Activated CD8-positive, alpha-beta memory T cell treated with anti-CD3 and anti-CD28 coated beads, Interleukin-2, amount 50 U/mL, for 1 hour (primary cell): ENCODE data around the gene CCDC201.

Experiments
- DNase-seq: peaks from one replicate; pipeline ENCODE4 v3.0.0-alpha.2; 2020; ENCODE audit errors: extremely low read depth

CCDC201 gene

DNA sequence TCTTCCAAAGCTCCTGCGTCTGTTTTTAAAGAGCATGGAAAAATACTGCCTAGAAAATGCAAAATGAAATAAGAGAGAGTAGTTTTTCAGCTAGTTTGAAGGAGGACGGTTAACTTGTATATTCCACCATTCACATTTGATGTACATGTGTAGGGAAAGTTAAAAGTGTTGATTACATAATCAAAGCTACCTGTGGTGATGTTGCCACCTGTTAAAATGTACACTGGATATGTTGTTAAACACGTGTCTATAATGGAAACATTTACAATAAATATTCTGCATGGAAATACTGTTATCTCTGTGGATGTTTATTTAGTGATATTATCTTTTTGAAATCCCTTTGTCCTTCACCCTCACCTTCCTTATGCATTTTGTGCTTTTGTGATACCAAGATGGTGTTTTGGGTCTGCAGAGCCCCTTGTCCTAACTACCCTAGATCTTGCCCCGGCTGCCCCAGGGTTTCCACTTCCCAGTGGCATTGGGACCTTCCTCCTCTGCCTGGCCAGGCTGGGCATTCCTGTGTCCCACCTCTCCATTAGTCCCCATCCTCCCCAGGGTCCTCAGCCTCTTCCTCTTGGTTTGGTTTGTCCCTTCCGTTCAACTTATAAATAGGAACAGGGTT, 20.6 kb upstream of the CCDC201 start:
- no peak for DNase-seq

DNA sequence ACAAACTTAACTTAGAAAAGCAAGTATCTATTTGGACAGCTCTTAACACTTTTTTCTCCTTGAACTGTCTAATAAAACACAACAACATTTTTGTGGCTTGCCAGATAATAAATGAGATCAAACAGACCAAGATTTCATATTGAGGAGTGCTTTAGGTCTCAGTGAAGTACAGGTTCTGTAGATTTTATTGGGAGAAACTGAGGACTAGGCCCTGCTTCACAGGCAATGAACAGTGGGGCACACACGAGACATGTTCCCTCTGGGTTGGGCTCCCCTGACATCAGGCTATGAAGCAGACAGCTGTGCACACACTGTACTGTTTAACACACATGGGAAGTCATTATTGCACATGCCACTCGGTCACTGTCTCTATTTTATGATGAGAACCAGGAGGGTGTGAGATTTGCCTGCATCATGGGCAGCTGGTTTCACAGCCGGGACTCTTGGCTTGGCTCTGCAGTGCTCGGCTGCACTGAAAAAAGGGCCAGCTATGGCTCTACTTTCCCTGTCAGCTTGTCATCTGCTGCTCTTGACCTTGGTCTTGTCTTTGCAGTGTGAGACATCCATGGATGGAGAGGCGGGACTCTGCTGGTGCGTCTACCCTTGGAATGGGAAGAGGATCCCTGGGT, 19.6 kb upstream of the CCDC201 start:
- no peak for DNase-seq

- no peak for DNase-seq
These were observed 18.9 kb upstream of the CCDC201 start for GRCh38 chr7:45891462-45892402.

DNA sequence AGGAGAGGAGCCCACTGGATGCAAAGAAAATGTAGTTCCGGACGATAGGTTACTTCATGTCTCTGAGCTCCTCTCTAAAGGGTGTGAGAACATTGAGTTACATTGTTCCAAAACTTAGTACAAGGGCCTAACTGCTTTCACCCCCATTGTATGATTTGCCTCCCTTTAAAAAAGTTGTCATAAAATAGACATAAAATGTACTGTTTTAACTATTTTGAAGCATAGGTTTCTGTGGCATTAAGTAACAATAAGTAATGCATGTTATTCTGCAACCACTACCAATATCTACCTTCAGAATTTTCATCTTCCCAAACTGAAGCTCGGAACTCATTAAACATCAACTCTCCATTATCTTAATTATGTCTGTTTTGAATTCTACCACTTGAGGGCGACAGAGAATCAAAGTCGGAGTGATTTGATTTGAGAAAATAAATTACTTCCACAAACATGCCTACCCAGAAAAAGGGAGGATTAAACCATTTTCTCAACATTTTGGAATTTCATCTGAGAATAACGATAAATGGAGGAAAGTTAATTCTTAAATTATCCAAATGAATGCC, 18.1 kb upstream of the CCDC201 start:
- DNase-seq = no peak

- DNase-seq = no peak
These were observed 17.4 kb upstream of the CCDC201 start for GRCh38 chr7:45890125-45890901.

DNA sequence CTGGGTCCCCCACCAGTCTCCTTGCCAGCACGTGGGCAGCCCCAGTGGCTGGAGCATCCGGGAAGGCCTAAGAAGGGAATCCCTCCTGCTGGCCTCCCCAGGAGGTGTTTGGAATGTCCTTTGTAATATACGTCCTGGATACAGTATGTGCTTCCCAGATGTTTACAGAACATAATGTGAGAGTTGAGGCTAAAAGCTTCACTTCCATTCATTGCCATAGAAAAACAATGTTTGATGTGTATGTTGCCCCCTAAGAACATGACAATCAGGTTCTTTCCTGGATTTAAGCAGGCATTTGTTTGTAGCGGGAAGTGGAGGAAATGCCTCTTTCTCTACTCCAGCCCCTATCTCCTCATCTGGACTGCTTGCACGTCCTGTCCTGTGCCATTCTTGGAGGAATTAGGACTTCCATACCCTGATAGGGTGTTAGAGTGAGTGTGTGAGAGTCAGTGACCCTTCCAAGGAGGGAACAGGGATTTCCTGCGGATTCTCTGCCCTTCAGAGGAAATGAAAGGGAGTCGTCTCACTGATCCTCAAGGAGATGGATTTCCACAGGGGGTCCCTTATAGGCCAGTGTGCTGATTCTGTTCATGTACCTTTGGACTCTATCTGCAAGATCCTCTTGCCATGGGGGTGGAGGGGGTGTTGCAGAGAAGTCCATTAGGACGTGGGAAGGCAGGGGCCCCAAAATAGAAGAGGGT, 16.6 kb upstream of the CCDC201 start:
- DNase-seq = no peak

DNA sequence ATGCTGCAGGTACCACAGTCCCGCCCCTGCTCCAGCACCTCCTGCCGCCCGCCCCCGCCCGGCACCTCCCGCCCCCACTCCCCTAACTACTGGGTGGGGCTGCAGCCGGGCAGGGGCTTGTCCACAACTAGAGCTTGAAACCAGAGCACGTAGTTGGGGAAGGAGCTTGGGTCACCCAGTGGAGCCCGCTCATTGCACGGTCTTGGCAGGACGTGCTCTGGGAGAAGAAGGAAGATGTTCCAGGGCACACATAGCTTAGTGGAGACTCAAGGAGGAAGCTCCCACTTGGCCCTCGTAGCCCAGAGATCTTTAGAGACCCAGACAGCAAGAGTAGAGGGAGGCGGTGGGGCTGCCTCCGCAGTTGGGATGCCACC, 16.1 kb upstream of the CCDC201 start:
- DNase-seq = no peak

DNA sequence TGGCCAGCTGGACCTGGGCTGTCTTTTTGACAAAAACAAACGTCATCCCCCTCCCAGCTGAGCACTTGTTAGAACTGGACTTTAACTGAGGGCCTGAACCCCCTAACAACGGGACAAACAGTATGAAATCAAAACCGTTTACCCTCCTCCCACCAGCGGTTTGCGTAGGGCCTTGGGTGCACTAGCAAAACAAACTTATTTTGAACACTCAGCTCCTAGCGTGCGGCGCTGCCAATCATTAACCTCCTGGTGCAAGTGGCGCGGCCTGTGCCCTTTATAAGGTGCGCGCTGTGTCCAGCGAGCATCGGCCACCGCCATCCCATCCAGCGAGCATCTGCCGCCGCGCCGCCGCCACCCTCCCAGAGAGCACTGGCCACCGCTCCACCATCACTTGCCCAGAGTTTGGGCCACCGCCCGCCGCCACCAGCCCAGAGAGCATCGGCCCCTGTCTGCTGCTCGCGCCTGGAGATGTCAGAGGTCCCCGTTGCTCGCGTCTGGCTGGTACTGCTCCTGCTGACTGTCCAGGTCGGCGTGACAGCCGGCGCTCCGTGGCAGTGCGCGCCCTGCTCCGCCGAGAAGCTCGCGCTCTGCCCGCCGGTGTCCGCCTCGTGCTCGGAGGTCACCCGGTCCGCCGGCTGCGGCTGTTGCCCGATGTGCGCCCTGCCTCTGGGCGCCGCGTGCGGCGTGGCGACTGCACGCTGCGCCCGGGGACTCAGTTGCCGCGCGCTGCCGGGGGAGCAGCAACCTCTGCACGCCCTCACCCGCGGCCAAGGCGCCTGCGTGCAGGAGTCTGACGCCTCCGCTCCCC, 15.5 kb upstream of the CCDC201 start, which contains the start of gene IGFBP1:
Gene IGFBP1, plus strand, starts transcription at position 304 of the 808 bp plus-strand sequence. Its CDS starts 165 bp downstream, at position 469.
- DNase-seq = no peak

DNA sequence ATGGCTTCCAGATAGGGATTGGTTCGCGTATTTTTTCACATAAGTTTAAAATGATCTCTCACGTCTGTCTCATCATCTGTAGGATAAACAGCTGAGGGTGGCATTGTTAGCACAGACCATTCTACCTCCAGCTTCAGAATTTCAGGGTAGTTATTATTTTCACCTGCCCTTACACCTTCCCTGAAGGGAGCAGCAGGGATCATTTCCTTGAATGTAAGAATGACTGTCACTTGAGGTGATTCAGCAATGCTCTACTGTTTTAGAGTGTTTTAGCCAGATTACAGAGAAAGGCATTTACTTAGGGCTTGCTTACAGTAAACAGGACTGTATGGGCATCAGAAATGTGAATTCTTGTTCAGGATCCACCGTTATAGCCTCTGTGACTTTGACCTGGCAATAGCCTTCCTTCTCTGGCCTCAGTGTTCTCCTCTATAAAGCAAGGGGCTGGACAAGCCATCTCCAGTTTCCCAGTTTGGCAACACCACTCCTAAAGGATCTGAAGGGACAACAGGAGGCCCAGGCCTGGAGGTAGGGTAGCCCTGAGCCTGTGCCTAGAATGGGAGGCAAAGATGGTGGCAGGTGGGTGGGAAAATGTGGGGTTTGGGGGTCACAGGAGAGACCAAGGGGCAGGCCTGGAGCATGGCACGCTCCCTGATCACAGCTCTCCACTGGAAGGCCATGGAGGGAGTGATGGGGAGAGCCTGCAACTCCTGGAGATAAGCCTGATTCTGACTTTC, 14.2 kb upstream of the CCDC201 start:
- no peak for DNase-seq

DNA sequence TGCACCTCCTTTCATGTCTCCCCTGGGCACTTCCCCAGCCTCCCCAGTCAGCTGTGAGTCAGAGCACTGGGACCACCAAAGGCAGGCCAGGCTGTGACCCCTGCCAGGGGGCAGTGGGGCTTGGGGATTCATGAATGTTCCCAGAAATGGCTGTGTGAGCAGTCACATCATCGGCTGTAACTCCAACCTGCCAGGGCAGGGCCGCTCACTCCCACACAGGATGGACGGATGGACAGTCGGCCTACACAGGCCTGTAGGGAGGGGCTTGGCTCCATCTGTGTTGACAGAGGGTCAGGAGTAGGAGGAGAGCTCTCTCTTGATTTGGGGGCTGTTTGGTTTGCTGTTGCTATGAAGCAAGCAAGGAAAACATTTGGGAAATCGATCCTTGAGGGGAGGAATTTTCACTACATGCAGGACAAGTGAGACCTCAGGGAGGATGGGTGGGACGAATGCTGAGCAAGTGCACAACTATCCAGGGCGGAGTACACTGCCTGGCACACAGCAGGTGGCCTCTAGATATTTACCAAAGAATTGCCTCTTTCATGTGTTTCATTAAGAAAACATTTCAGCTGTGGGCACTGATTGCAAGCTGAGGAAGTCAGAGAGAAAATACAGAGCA, 12.5 kb upstream of the CCDC201 start:
- DNase-seq = no peak

- DNase-seq = no peak
These were observed 11.3 kb upstream of the CCDC201 start for GRCh38 chr7:45884136-45884535.

- no peak for DNase-seq
These were observed 9.6 kb upstream of the CCDC201 start for GRCh38 chr7:45882465-45882810.

- DNase-seq = no peak
These were observed 9.0 kb upstream of the CCDC201 start for GRCh38 chr7:45881759-45882464.

DNA sequence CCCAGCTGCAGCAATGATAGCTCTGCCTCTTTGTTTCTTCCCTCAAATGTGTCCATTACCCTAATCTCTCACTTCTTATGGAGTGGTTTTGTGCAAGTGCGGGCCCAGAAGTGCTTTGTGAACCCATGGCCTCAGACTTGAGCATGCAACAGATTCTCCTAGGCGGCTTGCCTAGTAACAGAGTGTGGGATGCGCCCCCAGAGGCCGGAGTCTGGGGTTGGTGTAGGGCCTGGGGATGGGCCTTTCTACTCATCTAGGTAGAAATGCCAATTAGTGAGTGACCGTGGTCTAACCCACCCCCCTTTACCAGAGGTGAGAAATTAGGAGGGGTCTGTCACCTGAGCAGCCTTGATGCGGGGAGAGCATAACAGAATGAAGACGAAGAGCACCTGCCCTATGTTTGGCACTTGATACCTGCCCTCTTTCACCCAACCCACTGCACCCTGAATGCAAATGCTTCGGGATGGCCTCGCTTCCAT, 8.4 kb upstream of the CCDC201 start:
- no peak for DNase-seq

- DNase-seq = no peak
These were observed 7.6 kb upstream of the CCDC201 start for GRCh38 chr7:45880433-45880860.

GRCh38 chr7:45878457-45879144, 5.7 kb upstream of the CCDC201 start:
- DNase-seq = no peak

GRCh38 chr7:45876519-45876918, 3.6 kb upstream of the CCDC201 start:
- DNase-seq = no peak
